Osteoblast (primary cell): Measurements from ENCODE around the gene GAB2. TPM values are rescaled to one million over a fixed set of nuclear protein-coding genes. Genes with fewer than 3 reads are reported as not detected.
A peak's percentile ranks its signal among the peaks of the same experiment; 100 is the strongest.

ENCODE experiments used
- DNase-seq: peaks from one replicate; pipeline ENCODE4 v3.0.0; 2011; ENCODE audit warnings: low spot score, mixed read lengths; ENCODE audit not compliant: insufficient read length; ENCODE audit errors: missing footprints
- H2AFZ ChIP-seq: 2 replicates; pipeline ENCODE4 v1.6.0; 2011; ENCODE audit warnings: mild to moderate bottlenecking, low read length
- H3K27ac ChIP-seq: 2 replicates; pipeline ENCODE4 v1.5.1; 2011; ENCODE audit warnings: mild to moderate bottlenecking, low read depth, low read length, moderate library complexity
- H3K27me3 ChIP-seq: 2 replicates; pipeline ENCODE4 v1.6.0; 2012; ENCODE audit warnings: mild to moderate bottlenecking, control low read depth, inconsistent platforms, low read length, moderate library complexity; ENCODE audit not compliant: insufficient read depth
- H3K36me3 ChIP-seq: 2 replicates; pipeline ENCODE4 v1.5.1; 2011; ENCODE audit warnings: mild to moderate bottlenecking, low read length, control low read depth, moderate library complexity; ENCODE audit not compliant: insufficient read depth
- H3K4me1 ChIP-seq: 2 replicates; pipeline ENCODE4 v1.5.1; 2011; ENCODE audit warnings: mild to moderate bottlenecking, low read length, control low read depth, moderate library complexity; ENCODE audit not compliant: insufficient read depth
- H3K4me2 ChIP-seq: 2 replicates; pipeline ENCODE4 v1.6.0; 2011; ENCODE audit warnings: mild to moderate bottlenecking, low read length; ENCODE audit not compliant: insufficient read depth
- H3K4me3 ChIP-seq: fragments of 200-600 bp; sonication (generic); 3 replicates; pipeline ENCODE4 v1.5.1; 2012; ENCODE audit warnings: mild to moderate bottlenecking, low read length, inconsistent platforms; ENCODE audit not compliant: insufficient read depth
- H3K79me2 ChIP-seq: 2 replicates; pipeline ENCODE4 v1.6.0; 2012; ENCODE audit warnings: mild to moderate bottlenecking, low read length, control low read depth, inconsistent platforms; ENCODE audit not compliant: insufficient read depth
- H3K9me3 ChIP-seq: 2 replicates; pipeline ENCODE4 v1.5.1; 2011; ENCODE audit warnings: low read depth, low read length, control low read depth
- H4K20me1 ChIP-seq: 2 replicates; pipeline ENCODE4 v1.6.0; 2012; ENCODE audit warnings: mild to moderate bottlenecking, low read length, control low read depth; ENCODE audit not compliant: insufficient read depth
- CTCF ChIP-seq: IDR thresholded peaks from 2 replicates; pipeline ENCODE4 v1.5.1; 2011; ENCODE audit warnings: mild to moderate bottlenecking, low read depth, low read length, moderate library complexity; ENCODE audit errors: extremely low read depth
- total RNA-seq: library from RNA; depleted of rRNA; stranded (reverse); fragments of >200 nt; gene quantifications from 2 replicates; pipeline ENCODE4 v1.2.3, GENCODE V29; 2012

GAB2 gene
- total RNA-seq, 1 donor, result 18.5 TPM

GRCh38 chr11:78432058-78432515, 14.5 kb upstream of the GAB2 start:
- Histone ChIP-seq H3K27me3 (no peaks in the 10 kb centered on the region), H3K9me3 (no peaks in the 10 kb centered on the region), H3K27ac (no peak overlapping the region), H3K4me2 (no peak overlapping the region), H3K79me2 (no peaks in the 10 kb centered on the region), H4K20me1 (no peaks in the 10 kb centered on the region), H3K4me1 (peaks cover 3% of the 10 kb centered on the region), H3K4me3 (no peak overlapping the region), H2AFZ (peak overlapping the region; percentile 15), H3K36me3 (no peaks in the 10 kb centered on the region)
- TF ChIP-seq CTCF, result peak; percentile 65
- DNase-seq, result no peak

GRCh38 chr11:78429660-78430059, 12.0 kb upstream of the GAB2 start:
- no peaks in the 10 kb centered on the region for H3K79me2 ChIP-seq
- DNase-seq, result no peak
- no peaks in the 10 kb centered on the region for H3K36me3 ChIP-seq
- H3K27me3 ChIP-seq, result no peaks in the 10 kb centered on the region
- H3K4me3 ChIP-seq, result no peak overlapping the region
- H3K9me3 ChIP-seq, result no peaks in the 10 kb centered on the region
- H3K4me1 ChIP-seq, result peaks cover 6% of the 10 kb centered on the region
- no peak overlapping the region for H3K4me2 ChIP-seq
- H2AFZ ChIP-seq, result no peak overlapping the region
- TF ChIP-seq CTCF, result no peak
- no peak overlapping the region for H3K27ac ChIP-seq
- no peaks in the 10 kb centered on the region for H4K20me1 ChIP-seq

- Histone ChIP-seq H4K20me1 (no peaks in the 10 kb centered on the region), H2AFZ (no peak overlapping the region), H3K79me2 (no peaks in the 10 kb centered on the region), H3K4me3 (no peak overlapping the region), H3K9me3 (no peaks in the 10 kb centered on the region), H3K27me3 (no peaks in the 10 kb centered on the region), H3K36me3 (no peaks in the 10 kb centered on the region), H3K4me1 (peaks cover 10% of the 10 kb centered on the region), H3K4me2 (no peak overlapping the region), H3K27ac (no peak overlapping the region)
- no peak for TF ChIP-seq CTCF
- no peak for DNase-seq
These were observed 11.6 kb upstream of the GAB2 start for GRCh38 chr11:78429209-78429608.

- H4K20me1 ChIP-seq, result no peaks in the 10 kb centered on the region
- H3K4me1 ChIP-seq, result peaks cover 11% of the 10 kb centered on the region
- no peaks in the 10 kb centered on the region for H3K79me2 ChIP-seq
- no peaks in the 10 kb centered on the region for H3K27me3 ChIP-seq
- H3K9me3 ChIP-seq, result no peaks in the 10 kb centered on the region
- H3K36me3 ChIP-seq, result no peaks in the 10 kb centered on the region
- H3K27ac ChIP-seq, result no peak overlapping the region
- DNase-seq, result no peak
- H3K4me3 ChIP-seq, result no peak overlapping the region
- TF ChIP-seq CTCF, result no peak
- no peak overlapping the region for H3K4me2 ChIP-seq
- no peak overlapping the region for H2AFZ ChIP-seq
These were observed 11.2 kb upstream of the GAB2 start for GRCh38 chr11:78428773-78429172.
